Left ventricle myocardium inferior (tissue), 1 donor: ENCODE results near the gene AXIN1. TPM values are rescaled to one million over a fixed set of nuclear protein-coding genes. Genes with fewer than 3 reads are reported as not detected.
A peak's percentile ranks its signal among the peaks of the same experiment; 100 is the strongest.

Experiments used
- DNase-seq: peaks from one replicate; pipeline ENCODE4 v3.0.0-alpha.2; 2020
- H3K27ac ChIP-seq: fragments of 200-600 bp; replicated peaks from 2 replicates; pipeline ENCODE4 v1.8.0; 2021
- H3K27me3 ChIP-seq: fragments of 200-600 bp; 2 replicates; pipeline ENCODE4 v1.8.0; 2021; ENCODE audit warnings: low read depth
- H3K36me3 ChIP-seq: fragments of 200-600 bp; 2 replicates; pipeline ENCODE4 v1.8.0; 2021
- H3K4me1 ChIP-seq: fragments of 200-600 bp; 2 replicates; pipeline ENCODE4 v1.8.0; 2021
- H3K4me3 ChIP-seq: fragments of 200-600 bp; 2 replicates; pipeline ENCODE4 v1.8.0; 2021; ENCODE audit warnings: mild to moderate bottlenecking, moderate library complexity
- H3K9me3 ChIP-seq: fragments of 200-600 bp; replicated peaks from 2 replicates; pipeline ENCODE4 v1.8.0; 2021
- CTCF ChIP-seq: fragments of 200-600 bp; IDR thresholded peaks from 2 replicates; pipeline ENCODE4 v1.8.0; 2021; ENCODE audit warnings: antibody characterized with exemption, mild to moderate bottlenecking, borderline replicate concordance
- intact Hi-C: fragments of 100-400 bp; cut with micrococcal nuclease; formaldehyde crosslinking; loops from one replicate; pipeline ENCODE4 v1.11.0; 2022
- total RNA-seq: library from RNA; stranded (reverse); fragmentation: NEBNext Ultra II Directional; extraction: Animal tissue kit (Norgen Biotek cat#: 25700); gene quantifications from one replicate; pipeline ENCODE4 v1.2.1, GENCODE V29; 2021
- donor health status: DM: no; HTN: yes; CAD: no; lungs with severe emphysema.

AXIN1 gene
- total RNA-seq, 1 donor from 2014 or later: 12.2 TPM

GRCh38 chr16:373020-373598 lies 20.6 kb upstream of the AXIN1 start:
- TF ChIP-seq CTCF: no peak
- Histone ChIP-seq H3K27me3 (no peaks in the 10 kb centered on the region), H3K27ac (no peak overlapping the region), H3K4me1 (peaks cover 23% of the 10 kb centered on the region), H3K36me3 (peaks cover 69% of the 10 kb centered on the region), H3K4me3 (no peak overlapping the region), H3K9me3 (no peaks in the 10 kb centered on the region)
- intact Hi-C loops: no loop called here
- DNase-seq: no peak

GRCh38 chr16:372302-372983 lies 19.9 kb upstream of the AXIN1 start:
- H3K27ac ChIP-seq: no peak overlapping the region
- no peak for TF ChIP-seq CTCF
- H3K36me3 ChIP-seq: peaks cover 73% of the 10 kb centered on the region
- peaks cover 23% of the 10 kb centered on the region for H3K4me1 ChIP-seq
- H3K9me3 ChIP-seq: no peaks in the 10 kb centered on the region
- no peak for DNase-seq
- no peaks in the 10 kb centered on the region for H3K27me3 ChIP-seq
- intact Hi-C loops: no loop called here
- H3K4me3 ChIP-seq: no peak overlapping the region

- no peak overlapping the region for H3K4me3 ChIP-seq
- H3K4me1 ChIP-seq: peaks cover 23% of the 10 kb centered on the region
- intact Hi-C loops: no loop called here
- no peaks in the 10 kb centered on the region for H3K27me3 ChIP-seq
- no peak for DNase-seq
- no peak overlapping the region for H3K27ac ChIP-seq
- TF ChIP-seq CTCF: no peak
- no peaks in the 10 kb centered on the region for H3K9me3 ChIP-seq
- H3K36me3 ChIP-seq: peaks cover 73% of the 10 kb centered on the region
Observed at GRCh38 chr16:371515-372301, 19.2 kb upstream of the AXIN1 start.

- no peak for DNase-seq
- TF ChIP-seq CTCF: no peak
- Histone ChIP-seq H3K9me3 (no peaks in the 10 kb centered on the region), H3K27ac (peak overlapping the region; percentile 81), H3K36me3 (peaks cover 71% of the 10 kb centered on the region), H3K4me1 (peaks cover 23% of the 10 kb centered on the region), H3K4me3 (peak overlapping the region; percentile 65), H3K27me3 (no peaks in the 10 kb centered on the region)
- intact Hi-C loops: no loop called here
Observed at GRCh38 chr16:370979-371514, 18.5 kb upstream of the AXIN1 start.

GRCh38 chr16:370443-370842 lies 17.9 kb upstream of the AXIN1 start, which contains the start of gene MRPL28:
Gene MRPL28 (minus strand): TSS chr16:370538. CDS start chr16:370218, 320 bp downstream.
- peak; percentile 95 for DNase-seq
- peak within 1 kb of the TSS; percentile 81 for H3K27ac ChIP-seq
- peaks cover 66% of the 10 kb centered on the region for H3K36me3 ChIP-seq
- no peaks in the 10 kb centered on the region for H3K27me3 ChIP-seq
- intact Hi-C loops: no loop called here
- no peaks in the 10 kb centered on the region for H3K9me3 ChIP-seq
- peaks cover 23% of the 10 kb centered on the region for H3K4me1 ChIP-seq
- no peak for TF ChIP-seq CTCF
- H3K4me3 ChIP-seq: peak within 1 kb of the TSS; percentile 65
